GM10266 (cell line): Measurements from ENCODE around the gene NCBP3.

Source experiments
- DNase-seq: peaks from one replicate; pipeline ENCODE4 v3.0.0; 2012; ENCODE audit errors: extremely low spot score
- CTCF ChIP-seq: IDR thresholded peaks from 2 replicates; pipeline ENCODE4 v1.5.1; 2012; ENCODE audit warnings: mild to moderate bottlenecking, low read depth; ENCODE audit not compliant: control insufficient read depth, insufficient read depth; ENCODE audit errors: missing control alignments

NCBP3 gene

GRCh38 chr17:3892095-3892998 lies 46.3 kb upstream of the NCBP3 start:
- TF ChIP-seq CTCF = no peak
- peak; percentile 73 for DNase-seq

- TF ChIP-seq CTCF = no peak
- DNase-seq = no peak
Measured at GRCh38 chr17:3891626-3892094, 45.6 kb upstream of the NCBP3 start.

- TF ChIP-seq CTCF = no peak
- DNase-seq = no peak
Measured at GRCh38 chr17:3890878-3891219, 44.8 kb upstream of the NCBP3 start.

- TF ChIP-seq CTCF = no peak
- no peak for DNase-seq
Measured at GRCh38 chr17:3890082-3890877, 44.2 kb upstream of the NCBP3 start.

DNA sequence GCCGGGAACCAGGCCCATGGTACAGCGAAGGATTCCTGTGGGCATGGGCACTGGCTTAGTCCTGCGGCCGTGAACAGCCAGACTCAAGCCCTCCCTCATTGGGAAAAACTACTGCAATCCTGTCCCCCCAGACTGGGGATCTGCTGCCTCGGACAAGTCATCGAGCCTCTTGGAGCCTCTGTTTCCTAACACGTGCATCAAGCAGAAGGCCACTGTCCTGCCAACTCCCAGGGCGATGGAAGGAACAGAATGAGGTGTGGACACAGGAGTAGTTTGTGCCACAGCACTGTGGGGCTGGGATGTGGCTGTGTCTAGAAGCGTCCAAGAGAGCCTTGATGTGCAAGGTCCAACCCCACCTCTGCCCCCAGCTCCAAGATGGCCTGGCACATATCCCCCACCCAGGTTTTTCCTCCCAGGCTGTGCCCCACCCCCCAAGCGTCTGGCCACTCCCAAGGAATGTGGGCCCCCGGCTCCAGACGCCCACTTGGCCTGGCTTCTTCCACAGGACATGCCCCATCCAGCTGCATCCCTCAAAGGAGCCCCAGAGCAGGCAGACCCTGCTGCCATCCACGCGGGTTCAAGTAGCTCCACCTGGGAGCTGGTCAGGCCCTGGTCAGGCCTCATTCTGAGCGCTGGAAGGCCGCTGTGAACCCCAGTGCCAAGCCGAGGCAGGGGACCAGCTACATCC lies 43.4 kb upstream of the NCBP3 start:
- DNase-seq = no peak
- no peak for TF ChIP-seq CTCF

DNA sequence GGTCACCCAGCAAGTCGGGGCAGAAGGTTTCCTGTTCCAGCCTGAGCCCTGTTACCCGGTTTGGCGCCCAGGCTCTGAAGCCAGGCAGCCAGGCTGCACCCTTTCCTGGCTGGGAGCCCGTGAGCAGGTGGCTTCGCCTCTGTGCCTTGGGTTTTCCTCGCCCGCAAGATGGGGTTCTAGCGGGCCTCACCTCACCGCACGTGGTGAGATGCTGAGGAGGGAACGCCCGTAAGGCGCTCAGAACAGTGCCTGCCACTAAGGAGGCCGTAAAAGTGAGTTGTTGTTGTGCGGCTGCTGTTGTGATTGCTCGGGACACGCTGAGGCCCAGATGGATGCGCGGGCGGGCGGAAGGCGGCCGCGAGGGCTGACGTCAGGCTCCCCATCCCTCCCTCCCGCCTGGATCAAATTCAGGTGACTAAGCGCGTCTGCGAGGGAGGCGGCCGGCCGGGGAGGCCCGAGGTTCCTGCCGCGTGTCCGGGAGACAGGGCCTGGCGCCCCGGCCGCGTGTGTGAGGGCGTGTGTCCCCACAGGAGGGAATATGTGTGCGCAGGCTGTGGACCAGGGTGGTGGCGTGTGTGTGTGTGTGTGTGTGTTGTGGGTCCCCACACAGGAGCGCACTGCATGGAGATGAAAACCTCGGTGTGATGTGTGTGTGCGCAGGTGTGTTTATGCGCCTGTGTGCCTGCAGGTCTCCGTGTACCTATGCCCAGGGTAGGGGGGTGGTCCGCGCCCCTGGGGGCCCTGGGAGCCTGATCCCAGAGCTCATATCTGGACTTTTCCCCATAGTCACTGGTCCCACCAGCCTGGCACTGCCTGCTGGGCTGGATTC lies 42.5 kb upstream of the NCBP3 start:
- TF ChIP-seq CTCF = no peak
- no peak for DNase-seq
